OCI-LY7 (cell line): ENCODE results near the gene ARRB2. TPM values are rescaled to one million over a fixed set of nuclear protein-coding genes. Genes with fewer than 3 reads are reported as not detected.
A peak's percentile ranks its signal among the peaks of the same experiment; 100 is the strongest.

Source experiments
- BruUV-seq: library from RNA; stranded (reverse); fragments of 400-500 nt; replicated peaks from 2 replicates; lab custom pipeline; 2021; lab: Mats Ljungman, UMichigan
- CTCF ChIA-PET: fragments of 300-600 bp; sonication (Branson Sonifier 250); formaldehyde crosslinking; loops from one replicate; lab custom pipeline; 2022; ENCODE audit warnings: antibody characterized with exemption; ENCODE audit not compliant: unreplicated experiment; lab: Charles Lee
- POLR2A ChIA-PET: fragments of 300-600 bp; sonication (Branson Sonifier 250); formaldehyde crosslinking; loops from one replicate; lab custom pipeline; 2022; ENCODE audit warnings: antibody characterized with exemption; lab: Charles Lee
- DNase-seq: peaks from one replicate; pipeline ENCODE4 v3.0.0-alpha.2; 2015; ENCODE audit warnings: low spot score
- H2AFZ ChIP-seq: fragments of 200-600 bp; sonication (generic), shearing (Covaris generic); 2 replicates; pipeline ENCODE4 v1.6.1; 2014; ENCODE audit warnings: mild to moderate bottlenecking, antibody characterized with exemption, low read length, moderate library complexity
- H3K27ac ChIP-seq: fragments of 200-600 bp; sonication (generic); 2 replicates; pipeline ENCODE4 v1.5.1; 2014; ENCODE audit warnings: mixed run types, low read depth, mild to moderate bottlenecking, moderate library complexity, low read length, inconsistent platforms; ENCODE audit not compliant: poor library complexity, severe bottlenecking
- H3K36me3 ChIP-seq: fragments of 200-600 bp; sonication (generic); 2 replicates; pipeline ENCODE4 v1.6.1; 2014; ENCODE audit warnings: mild to moderate bottlenecking, antibody characterized with exemption, low read length, moderate library complexity, mixed read lengths; ENCODE audit not compliant: insufficient read depth
- H3K4me1 ChIP-seq: fragments of 200-600 bp; sonication (generic); 2 replicates; pipeline ENCODE4 v1.5.1; 2014; ENCODE audit warnings: mild to moderate bottlenecking, low read length; ENCODE audit not compliant: insufficient read depth, poor library complexity, severe bottlenecking
- H3K4me2 ChIP-seq: fragments of 200-600 bp; sonication (generic); 2 replicates; pipeline ENCODE4 v1.6.1; 2014; ENCODE audit warnings: mild to moderate bottlenecking, low read length
- H3K4me3 ChIP-seq: fragments of 200-600 bp; sonication (generic); 2 replicates; pipeline ENCODE4 v1.5.1; 2014; ENCODE audit warnings: mild to moderate bottlenecking, low read depth, low read length; ENCODE audit not compliant: poor library complexity, severe bottlenecking
- H3K79me2 ChIP-seq: fragments of 200-600 bp; sonication (generic); 2 replicates; pipeline ENCODE4 v1.6.1; 2016; ENCODE audit warnings: low read depth, mild to moderate bottlenecking, low read length, moderate library complexity, mixed read lengths; ENCODE audit not compliant: insufficient read depth
- H3K9me2 ChIP-seq: fragments of 200-600 bp; sonication (generic); 2 replicates; pipeline ENCODE4 v1.6.1; 2016; ENCODE audit warnings: mild to moderate bottlenecking, low read length, mixed read lengths; ENCODE audit not compliant: insufficient read depth
- H3K9me3 ChIP-seq: fragments of 200-600 bp; sonication (generic); 2 replicates; pipeline ENCODE4 v1.6.1; 2014; ENCODE audit warnings: mild to moderate bottlenecking, mixed run types, low read length, mixed read lengths
- H4K20me1 ChIP-seq: fragments of 200-600 bp; sonication (generic); 2 replicates; pipeline ENCODE4 v1.6.1; 2014; ENCODE audit warnings: mild to moderate bottlenecking, antibody characterized with exemption, low read length, moderate library complexity, mixed read lengths; ENCODE audit not compliant: insufficient read depth
- EZH2phosphoT487 ChIP-seq: fragments of 200-600 bp; sonication (generic); IDR thresholded peaks from 2 replicates; pipeline ENCODE4 v1.6.1; 2018; ENCODE audit warnings: low read depth, borderline replicate concordance, mild to moderate bottlenecking, mixed run types, antibody characterized with exemption, low read length, moderate library complexity, mixed read lengths
- intact Hi-C: fragments of 100-400 bp; cut with micrococcal nuclease; formaldehyde crosslinking; loops from one replicate; pipeline ENCODE4 v1.10.0; 2022; ENCODE audit not compliant: unreplicated experiment
- total RNA-seq, 2 experiments: library from RNA; depleted of rRNA in 1 of 2; stranded (reverse); fragments of >200 nt in 1 of 2; shearing (Covaris generic) in 1 of 2; gene quantifications; 2 replicates each; pipeline ENCODE4 v1.2.3, GENCODE V29; 2014 to 2022
- TF ChIP-seq, protein P1 (sequence below): fragments of 200-600 bp; sonication (generic); conservative IDR thresholded peaks from 2 replicates; pipeline ENCODE4 v1.5.1; 2014; ENCODE audit warnings: mild to moderate bottlenecking, antibody characterized with exemption, low read length, moderate library complexity, mixed read lengths

The ARRB2 gene
- total RNA-seq, 2 experiments from 2014 or later: 56.7 to 84.9 TPM

GRCh38 chr17:4704991-4705390, 5.4 kb upstream of the ARRB2 start:
- H3K4me3 ChIP-seq: peak overlapping the region; percentile 85

DNA sequence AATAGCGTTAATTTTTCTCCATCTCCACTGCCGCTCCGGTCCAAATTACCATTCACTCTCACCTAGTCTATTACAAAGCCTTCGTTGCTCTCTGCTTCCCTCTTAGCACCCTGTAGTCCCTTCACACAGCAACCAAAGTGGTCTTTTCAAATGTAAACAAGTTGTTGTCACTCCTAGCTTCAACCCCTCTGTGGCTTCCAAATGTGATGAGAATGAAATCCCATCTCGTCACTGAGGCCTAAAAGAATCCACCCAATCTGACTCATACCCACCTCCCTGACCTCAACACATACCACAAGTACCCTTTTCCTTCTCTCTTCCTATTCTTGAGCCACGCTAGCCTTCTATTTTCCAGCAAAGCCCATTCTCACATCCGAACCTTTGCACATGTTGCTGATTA, 4.3 kb upstream of the ARRB2 start:
- peaks cover 42% of the 10 kb centered on the region for H3K79me2 ChIP-seq
- H3K4me3 ChIP-seq: no peak overlapping the region
- H3K4me2 ChIP-seq: no peak overlapping the region
- DNase-seq: no peak
- peaks cover 10% of the 10 kb centered on the region for H3K36me3 ChIP-seq
- peaks cover 12% of the 10 kb centered on the region; the same call in 1 of the 2 replicates for H4K20me1 ChIP-seq
- H3K9me2 ChIP-seq: no peaks in the 10 kb centered on the region
- H3K4me1 ChIP-seq: peaks cover 34% of the 10 kb centered on the region
- no TSS peak for BruUV-seq
- no peak for TF ChIP-seq EZH2phosphoT487
- TF ChIP-seq, protein P1, sequence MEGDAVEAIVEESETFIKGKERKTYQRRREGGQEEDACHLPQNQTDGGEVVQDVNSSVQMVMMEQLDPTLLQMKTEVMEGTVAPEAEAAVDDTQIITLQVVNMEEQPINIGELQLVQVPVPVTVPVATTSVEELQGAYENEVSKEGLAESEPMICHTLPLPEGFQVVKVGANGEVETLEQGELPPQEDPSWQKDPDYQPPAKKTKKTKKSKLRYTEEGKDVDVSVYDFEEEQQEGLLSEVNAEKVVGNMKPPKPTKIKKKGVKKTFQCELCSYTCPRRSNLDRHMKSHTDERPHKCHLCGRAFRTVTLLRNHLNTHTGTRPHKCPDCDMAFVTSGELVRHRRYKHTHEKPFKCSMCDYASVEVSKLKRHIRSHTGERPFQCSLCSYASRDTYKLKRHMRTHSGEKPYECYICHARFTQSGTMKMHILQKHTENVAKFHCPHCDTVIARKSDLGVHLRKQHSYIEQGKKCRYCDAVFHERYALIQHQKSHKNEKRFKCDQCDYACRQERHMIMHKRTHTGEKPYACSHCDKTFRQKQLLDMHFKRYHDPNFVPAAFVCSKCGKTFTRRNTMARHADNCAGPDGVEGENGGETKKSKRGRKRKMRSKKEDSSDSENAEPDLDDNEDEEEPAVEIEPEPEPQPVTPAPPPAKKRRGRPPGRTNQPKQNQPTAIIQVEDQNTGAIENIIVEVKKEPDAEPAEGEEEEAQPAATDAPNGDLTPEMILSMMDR: no peak
- no peak overlapping the region for H2AFZ ChIP-seq
- H3K27ac ChIP-seq: no peak overlapping the region
- ChIA-PET POLR2A (no interaction called here), CTCF (no interaction called here)
- H3K9me3 ChIP-seq: no peaks in the 10 kb centered on the region; the same call in 1 of the 2 replicates
- intact Hi-C loops: loop anchor here (10.0 kb wide), 1 partner anchor 141 kb away; the partner anchor contains the start of gene GGT6

More at GRCh38 chr17:4704991-4705390, 5.4 kb upstream of the ARRB2 start:
- Histone ChIP-seq H3K9me2 (no peaks in the 10 kb centered on the region), H3K4me1 (peaks cover 35% of the 10 kb centered on the region), H3K79me2 (peaks cover 50% of the 10 kb centered on the region), H2AFZ (no peak overlapping the region), H4K20me1 (peaks cover 12% of the 10 kb centered on the region; the same call in 1 of the 2 replicates), H3K4me2 (peak overlapping the region; percentile 88), H3K36me3 (peaks cover 17% of the 10 kb centered on the region), H3K27ac (peak overlapping the region; percentile 34), H3K9me3 (no peaks in the 10 kb centered on the region; the same call in 1 of the 2 replicates)
- TF ChIP-seq, protein P1: no peak
- TF ChIP-seq EZH2phosphoT487: no peak
- POLR2A ChIA-PET: no interaction called here
- peak; percentile 14 for DNase-seq
- CTCF ChIA-PET: no interaction called here
- BruUV-seq: no TSS peak
- intact Hi-C loops: loop anchor here (10.0 kb wide), 1 partner anchor 140 kb away; the partner anchor contains the start of gene GGT6

- Histone ChIP-seq H3K79me2 (peaks cover 33% of the 10 kb centered on the region), H3K9me3 (no peaks in the 10 kb centered on the region; the same call in 1 of the 2 replicates), H3K4me3 (no peak overlapping the region), H3K4me1 (peaks cover 23% of the 10 kb centered on the region), H2AFZ (no peak overlapping the region), H3K36me3 (peaks cover 5% of the 10 kb centered on the region; the same call in 1 of the 2 replicates), H3K27ac (no peak overlapping the region), H4K20me1 (peaks cover 1% of the 10 kb centered on the region; the same call in 1 of the 2 replicates), H3K4me2 (no peak overlapping the region), H3K9me2 (no peaks in the 10 kb centered on the region)
- peak; percentile 72 for DNase-seq
- no TSS peak for BruUV-seq
- ChIA-PET POLR2A (interaction anchor here (0.7 kb wide), 1 partner anchor 23 kb away, joined by 3 read pairs; the partner anchor contains the start of gene MED11), CTCF (no interaction called here)
- TF ChIP-seq EZH2phosphoT487: no peak
- TF ChIP-seq, protein P1: no peak
- intact Hi-C loops: loop anchor here (10.0 kb wide), 1 partner anchor 144 kb away; the partner anchor contains the start of gene GGT6
Measured at GRCh38 chr17:4708436-4708835, 2.0 kb upstream of the ARRB2 start.
